IPS DF 6.9 (cell line): ENCODE measurements around the gene WNT2B.

Source experiments
- DNase-seq: peaks from one replicate; pipeline ENCODE4 v3.0.0-alpha.2; 2013; ENCODE audit warnings: low read depth, low spot score
- H3K27ac ChIP-seq: one replicate; pipeline ENCODE4 v1.5.1; 2013; ENCODE audit warnings: low read length, control low read depth
- H3K27me3 ChIP-seq: 2 replicates; pipeline ENCODE4 v1.6.1; 2013; ENCODE audit warnings: mild to moderate bottlenecking, low read length; ENCODE audit not compliant: control insufficient read depth, insufficient read depth
- H3K36me3 ChIP-seq: 2 replicates; pipeline ENCODE4 v1.6.1; 2013; ENCODE audit warnings: low read length; ENCODE audit not compliant: control insufficient read depth, insufficient read depth
- H3K4me1 ChIP-seq: 2 replicates; pipeline ENCODE4 v1.6.1; 2013; ENCODE audit warnings: low read length; ENCODE audit not compliant: control insufficient read depth, insufficient read depth
- H3K4me3 ChIP-seq: 2 replicates; pipeline ENCODE4 v1.5.1; 2013; ENCODE audit warnings: mild to moderate bottlenecking, low read length
- H3K9me3 ChIP-seq: 2 replicates; pipeline ENCODE4 v1.6.1; 2013; ENCODE audit warnings: low read length, inconsistent platforms; ENCODE audit not compliant: control insufficient read depth, insufficient read depth
- WGBS: extraction: QIAGEN DNeasy Blood & Tissue Kit; methylation state at CpG from one replicate; pipeline ENCODE4 v1.1.7; 2013; ENCODE audit warnings: mixed read lengths, missing lambda C conversion rate; ENCODE audit not compliant: insufficient read length, insufficient coverage; 5-methylcytosine and 5-hydroxymethylcytosine counted together

WNT2B gene

DNA sequence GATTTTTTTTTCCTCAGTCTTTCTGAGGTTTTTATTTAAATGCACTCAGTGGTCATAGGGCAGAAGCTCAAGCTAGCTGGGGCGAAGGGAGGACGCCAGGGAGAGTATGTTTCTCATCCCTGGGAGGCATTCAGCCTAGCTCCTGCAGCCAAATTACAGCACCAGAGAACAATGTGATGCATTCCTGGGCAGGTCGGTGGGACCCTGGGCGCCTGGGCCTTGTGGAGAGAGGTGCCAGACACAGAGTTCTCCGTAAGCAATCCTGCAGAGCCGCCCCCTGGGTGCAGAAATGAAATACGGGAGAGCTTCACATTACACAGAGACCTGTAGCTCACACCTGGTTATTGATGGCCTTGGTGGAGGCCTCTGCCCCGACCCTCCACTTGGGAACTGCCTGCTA is 15.5 kb downstream of the WNT2B start:
- no peak overlapping the region for H3K27ac ChIP-seq
- DNase-seq = no peak

GRCh38 chr1:112524986-112525385 is 16.2 kb downstream of the WNT2B start:
- Histone ChIP-seq H3K27ac (no peak overlapping the region), H3K9me3 (no peaks in the 10 kb centered on the region), H3K4me3 (no peak overlapping the region), H3K27me3 (no peaks in the 10 kb centered on the region), H3K4me1 (no peaks in the 10 kb centered on the region), H3K36me3 (no peaks in the 10 kb centered on the region)
- no peak for DNase-seq
- WGBS = no CpG with 5 or more reads among the region's 1 CpG

More for the DNA sequence above, 15.5 kb downstream of the WNT2B start:
- WGBS = no CpG with 5 or more reads among the region's 8 CpGs
- Histone ChIP-seq H3K27me3 (no peaks in the 10 kb centered on the region), H3K9me3 (no peaks in the 10 kb centered on the region), H3K4me3 (no peak overlapping the region), H3K4me1 (no peaks in the 10 kb centered on the region), H3K36me3 (no peaks in the 10 kb centered on the region)

DNA sequence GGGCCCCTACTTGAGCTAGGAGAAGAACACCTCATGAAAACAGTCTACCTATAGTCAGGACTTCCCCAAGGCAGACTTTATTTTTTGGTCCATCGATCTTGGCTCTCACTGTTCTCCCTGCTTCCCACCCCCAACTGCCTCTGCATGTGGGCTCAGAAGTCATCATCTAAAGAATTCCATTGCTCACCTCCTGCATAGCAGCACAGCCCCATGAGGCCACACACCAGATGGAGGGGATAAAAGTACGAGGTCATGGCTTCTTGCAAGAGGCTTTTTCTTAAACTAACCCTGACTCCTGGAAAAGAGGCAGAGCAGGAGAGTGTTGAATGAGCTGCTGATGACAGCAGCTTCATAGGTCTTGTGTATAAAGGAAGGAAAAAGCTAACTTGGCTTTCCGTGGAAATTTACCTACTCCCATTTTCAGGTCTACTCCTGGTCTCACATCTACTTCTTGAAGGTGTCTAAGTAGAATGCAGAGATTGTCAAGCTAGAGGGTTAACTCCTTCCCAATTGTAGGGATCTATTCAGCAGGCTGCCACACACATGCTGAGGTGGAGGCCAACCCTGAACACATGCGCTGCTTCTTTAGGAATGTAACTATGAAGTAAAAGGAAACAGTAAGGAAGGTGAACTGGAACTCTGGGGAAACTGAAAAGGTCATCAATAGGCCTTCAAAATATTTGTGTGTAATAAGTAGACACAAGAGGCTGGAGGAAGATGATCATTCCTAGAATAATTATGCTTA is 18.7 kb downstream of the WNT2B start:
- no peaks in the 10 kb centered on the region for H3K36me3 ChIP-seq
- no peaks in the 10 kb centered on the region for H3K4me1 ChIP-seq
- H3K9me3 ChIP-seq = no peaks in the 10 kb centered on the region
- H3K4me3 ChIP-seq = no peak overlapping the region
- no peaks in the 10 kb centered on the region for H3K27me3 ChIP-seq
- H3K27ac ChIP-seq = no peak overlapping the region
- DNase-seq = no peak
- no CpG with 5 or more reads among the region's 4 CpGs for WGBS

GRCh38 chr1:112528076-112528475 is 19.3 kb downstream of the WNT2B start:
- Histone ChIP-seq H3K36me3 (no peaks in the 10 kb centered on the region), H3K27ac (no peak overlapping the region), H3K27me3 (no peaks in the 10 kb centered on the region), H3K9me3 (no peaks in the 10 kb centered on the region), H3K4me1 (no peaks in the 10 kb centered on the region), H3K4me3 (no peak overlapping the region)
- DNase-seq = no peak

DNA sequence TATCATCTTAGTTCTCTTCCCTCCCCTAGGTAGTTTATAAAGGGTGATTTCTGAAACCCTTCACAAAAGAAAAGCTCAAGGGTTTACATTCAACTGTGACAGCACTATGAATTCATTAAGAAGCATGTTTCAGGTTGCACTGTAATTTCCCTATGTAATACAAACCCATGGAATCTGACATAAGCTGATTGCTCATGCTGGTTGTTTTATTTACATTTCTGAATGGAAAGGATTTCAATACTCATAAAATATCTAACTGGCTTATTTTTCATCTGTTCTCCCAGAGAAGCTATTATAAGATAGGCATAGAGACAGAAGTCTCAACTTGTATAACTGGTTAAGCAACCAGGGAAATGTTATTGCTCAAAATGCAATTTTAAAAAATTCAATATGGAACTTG is 20.5 kb downstream of the WNT2B start:
- no peaks in the 10 kb centered on the region for H3K36me3 ChIP-seq
- no peaks in the 10 kb centered on the region for H3K4me1 ChIP-seq
- no peak overlapping the region for H3K27ac ChIP-seq
- no peak for DNase-seq
- no peaks in the 10 kb centered on the region for H3K9me3 ChIP-seq
- no peak overlapping the region for H3K4me3 ChIP-seq
- no peaks in the 10 kb centered on the region for H3K27me3 ChIP-seq

DNA sequence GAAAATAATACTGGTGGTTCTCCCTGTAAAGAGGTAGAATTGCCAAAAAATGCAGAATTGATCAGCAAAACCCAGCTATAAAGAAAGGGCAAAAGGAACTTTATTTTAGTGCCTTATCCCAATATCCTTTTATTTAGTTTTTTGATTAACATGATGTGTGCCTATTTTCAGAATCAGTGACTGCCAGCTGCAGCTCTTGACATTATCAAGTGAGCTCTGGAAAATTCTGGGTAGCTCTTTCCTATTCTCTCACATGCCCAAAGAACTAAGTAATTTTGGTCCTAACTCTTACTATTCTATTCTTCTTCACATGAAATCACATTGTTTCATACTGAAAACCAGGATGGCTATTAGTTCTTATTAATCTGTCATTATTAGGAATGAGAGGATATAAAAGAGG is 22.1 kb downstream of the WNT2B start:
- no peak for DNase-seq
- Histone ChIP-seq H3K27me3 (no peaks in the 10 kb centered on the region), H3K4me3 (no peak overlapping the region), H3K9me3 (no peaks in the 10 kb centered on the region), H3K27ac (no peak overlapping the region), H3K4me1 (no peaks in the 10 kb centered on the region), H3K36me3 (no peaks in the 10 kb centered on the region)

- Histone ChIP-seq H3K36me3 (no peaks in the 10 kb centered on the region), H3K27ac (no peak overlapping the region), H3K27me3 (no peaks in the 10 kb centered on the region), H3K9me3 (no peaks in the 10 kb centered on the region), H3K4me3 (no peak overlapping the region), H3K4me1 (no peaks in the 10 kb centered on the region)
- WGBS = no CpG with 5 or more reads among the region's 4 CpGs
- no peak for DNase-seq
Observed at GRCh38 chr1:112532064-112532463, 23.3 kb downstream of the WNT2B start.

DNA sequence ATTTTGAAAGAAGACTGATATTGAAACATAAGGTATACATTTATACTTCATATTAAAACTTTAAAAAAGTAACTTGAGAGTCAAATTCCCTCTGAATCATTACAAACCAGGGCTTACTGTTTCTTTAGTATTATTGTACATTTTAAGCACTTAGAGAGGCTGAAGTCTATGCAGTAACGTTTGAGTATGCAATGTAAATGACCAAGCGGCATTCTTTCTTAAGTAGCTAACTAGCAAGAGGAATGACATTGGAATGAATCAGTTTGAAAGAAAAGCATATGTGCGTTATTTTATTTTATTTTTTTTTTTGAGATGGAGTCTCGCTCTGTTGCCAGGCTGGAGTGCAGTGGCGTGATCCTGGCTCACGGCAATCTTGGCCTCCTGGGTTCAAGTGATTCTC is 24.3 kb downstream of the WNT2B start:
- WGBS = no CpG with 5 or more reads among the region's 6 CpGs
- H3K4me1 ChIP-seq = no peaks in the 10 kb centered on the region
- DNase-seq = no peak
- H3K36me3 ChIP-seq = no peaks in the 10 kb centered on the region
- no peaks in the 10 kb centered on the region for H3K27me3 ChIP-seq
- no peak overlapping the region for H3K27ac ChIP-seq
- no peaks in the 10 kb centered on the region for H3K9me3 ChIP-seq
- no peak overlapping the region for H3K4me3 ChIP-seq

DNA sequence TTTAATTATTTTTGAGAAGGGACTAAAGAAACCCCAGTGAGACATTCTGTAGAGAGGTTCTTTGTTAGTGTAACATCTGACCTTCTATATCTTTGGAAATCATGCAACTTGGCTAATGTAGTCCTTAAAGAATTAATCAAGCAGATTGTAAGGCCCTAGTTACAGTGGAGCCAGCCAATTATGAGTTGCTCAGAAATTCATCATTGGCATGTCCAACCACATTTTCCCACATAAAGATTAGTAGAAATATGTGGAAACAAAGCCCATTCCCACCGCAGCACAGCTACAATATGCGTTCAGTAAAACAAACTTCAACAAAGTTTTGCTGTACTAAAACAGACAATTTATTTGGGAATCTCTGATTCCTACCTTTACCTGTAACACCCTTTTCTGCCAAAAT is 27.8 kb downstream of the WNT2B start:
- Histone ChIP-seq H3K9me3 (no peaks in the 10 kb centered on the region), H3K27me3 (no peaks in the 10 kb centered on the region), H3K4me3 (no peak overlapping the region), H3K4me1 (no peaks in the 10 kb centered on the region), H3K36me3 (no peaks in the 10 kb centered on the region), H3K27ac (no peak overlapping the region)
- DNase-seq = no peak
- no CpG with 5 or more reads among the region's 2 CpGs for WGBS

- Histone ChIP-seq H3K4me1 (no peaks in the 10 kb centered on the region), H3K27me3 (no peaks in the 10 kb centered on the region), H3K4me3 (no peak overlapping the region), H3K9me3 (no peaks in the 10 kb centered on the region), H3K27ac (no peak overlapping the region), H3K36me3 (no peaks in the 10 kb centered on the region)
- no peak for DNase-seq
Observed at GRCh38 chr1:112537456-112537855, 28.7 kb downstream of the WNT2B start.

DNA sequence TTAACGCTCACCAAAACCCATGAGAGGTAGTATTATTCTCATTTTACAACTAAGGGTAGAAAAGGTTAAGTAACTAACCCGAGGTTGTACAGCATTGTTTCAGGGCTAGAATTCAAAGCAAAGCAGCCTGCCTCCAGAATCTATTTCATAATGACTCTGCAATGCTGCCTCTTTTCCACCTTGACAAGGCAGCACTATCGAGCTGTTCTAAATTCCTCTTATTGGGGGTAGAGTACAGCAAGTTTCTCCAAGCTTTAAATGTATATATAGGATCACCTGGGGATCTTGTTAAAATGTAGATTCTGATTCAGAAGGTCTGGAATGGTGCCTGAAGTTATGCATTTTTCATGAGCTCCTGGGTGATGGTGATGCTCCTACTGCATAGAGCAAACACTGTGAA is 30.1 kb downstream of the WNT2B start:
- H3K9me3 ChIP-seq = no peaks in the 10 kb centered on the region
- H3K27me3 ChIP-seq = no peaks in the 10 kb centered on the region
- DNase-seq = no peak
- WGBS = no CpG with 5 or more reads among the region's 3 CpGs
- H3K36me3 ChIP-seq = no peaks in the 10 kb centered on the region
- no peak overlapping the region for H3K4me3 ChIP-seq
- no peaks in the 10 kb centered on the region for H3K4me1 ChIP-seq
- H3K27ac ChIP-seq = no peak overlapping the region
